HK-2 (cell line): ENCODE measurements around the gene CDH26.

ENCODE experiments used
- DNase-seq: peaks from one replicate; pipeline ENCODE4 v3.0.0-alpha.2; 2018; ENCODE audit not compliant: unreplicated experiment

The CDH26 gene

DNA sequence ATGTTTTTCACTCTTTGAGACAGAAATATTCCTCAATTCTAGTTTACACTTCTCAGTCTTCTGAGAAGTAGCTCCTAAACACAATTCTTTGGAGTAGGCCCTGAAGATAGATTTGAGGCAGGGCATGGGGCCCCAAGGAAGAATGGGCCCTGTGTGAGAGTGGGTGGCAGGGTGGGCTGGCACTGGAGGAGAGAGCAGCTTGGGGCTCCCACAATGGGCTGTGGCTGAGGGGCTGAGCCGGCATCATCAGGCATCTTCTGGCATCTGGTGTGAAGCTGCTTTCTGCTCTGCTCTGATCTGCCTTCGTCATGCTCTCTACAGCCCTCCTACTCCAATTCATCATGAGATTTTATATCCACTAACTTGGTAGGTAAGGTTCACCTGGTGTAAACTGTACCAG is 88.2 kb downstream of the CDH26 start:
- no peak for DNase-seq

DNA sequence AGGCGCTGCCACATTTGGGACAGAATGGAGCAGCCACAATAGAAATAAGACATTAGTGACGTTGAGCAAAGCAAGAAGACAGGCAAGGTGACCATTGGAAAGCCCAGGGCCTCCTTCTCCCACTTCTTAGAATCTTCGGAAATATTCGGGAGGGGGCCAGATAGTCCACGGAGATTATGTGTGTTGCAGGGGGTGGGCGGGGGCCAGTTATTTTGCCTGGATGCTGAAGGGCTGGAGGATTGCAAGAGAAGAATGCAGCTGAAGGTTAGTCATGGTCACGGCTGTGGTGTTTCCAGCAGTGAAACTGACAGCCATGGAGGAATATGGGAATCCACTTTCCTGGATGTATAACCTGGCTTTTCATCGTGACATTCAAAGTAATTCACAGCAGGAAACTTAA is 88.6 kb downstream of the CDH26 start:
- DNase-seq = no peak

DNA sequence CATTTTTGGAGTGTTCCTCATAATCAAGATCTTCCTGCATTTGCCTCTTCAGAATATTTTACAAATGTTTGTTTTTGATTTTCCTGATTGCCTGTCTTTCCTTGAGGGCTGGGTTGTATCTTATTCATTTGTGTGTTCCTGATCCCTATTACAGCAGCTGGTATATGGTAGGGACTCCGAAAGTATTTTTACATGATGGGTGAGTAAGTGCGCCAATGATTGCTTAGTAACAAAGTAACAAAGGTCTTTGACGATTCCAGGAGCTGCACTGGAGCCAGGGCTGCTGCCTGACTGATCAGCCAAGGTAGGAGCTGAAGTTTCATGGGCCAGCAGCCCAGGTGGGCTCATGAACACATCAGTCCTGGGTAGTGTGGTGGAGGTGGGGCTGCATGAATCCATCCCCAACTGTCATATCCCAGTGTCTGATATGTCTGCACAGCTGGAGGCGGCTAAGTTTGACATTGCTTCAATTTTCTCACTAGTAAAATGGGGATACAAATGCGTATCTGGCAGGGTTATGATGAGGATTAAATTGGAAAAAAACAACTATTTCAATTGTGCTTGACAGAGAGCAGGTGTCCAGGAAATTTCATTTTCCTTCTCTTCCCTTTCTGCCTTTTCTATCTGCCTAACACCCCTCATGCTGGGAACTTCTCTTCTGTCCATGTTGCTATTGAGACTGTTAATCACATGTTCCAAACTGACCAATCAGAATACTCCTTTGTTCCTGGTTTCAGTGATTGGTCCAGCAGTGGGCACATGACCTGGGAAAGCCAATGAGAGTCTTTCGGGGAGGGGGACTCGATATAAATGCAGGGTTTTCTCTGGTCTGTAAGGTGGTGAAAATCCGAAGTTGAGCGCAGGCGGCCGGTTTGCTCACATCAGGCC is 90.7 kb downstream of the CDH26 start:
- no peak for DNase-seq

DNA sequence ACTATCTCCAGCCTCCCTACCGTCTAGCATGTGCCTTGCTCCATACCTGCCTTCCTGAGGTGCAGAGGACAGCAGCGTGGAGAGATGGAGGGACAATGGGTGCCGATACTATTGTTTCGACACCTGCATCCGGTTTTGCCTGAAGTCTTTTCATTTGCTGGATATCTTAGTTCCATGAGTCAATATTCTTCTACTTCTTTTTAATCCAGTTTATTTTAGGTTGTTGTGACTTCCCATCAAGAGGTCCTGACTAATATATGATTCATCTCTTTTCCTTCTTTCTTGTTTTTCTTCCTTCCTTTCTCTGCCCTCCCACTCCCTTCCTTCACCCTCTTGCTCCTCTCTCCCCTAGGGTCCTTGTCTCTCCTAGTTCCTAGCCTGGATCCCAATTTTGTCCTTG is 91.4 kb downstream of the CDH26 start:
- DNase-seq = no peak

DNA sequence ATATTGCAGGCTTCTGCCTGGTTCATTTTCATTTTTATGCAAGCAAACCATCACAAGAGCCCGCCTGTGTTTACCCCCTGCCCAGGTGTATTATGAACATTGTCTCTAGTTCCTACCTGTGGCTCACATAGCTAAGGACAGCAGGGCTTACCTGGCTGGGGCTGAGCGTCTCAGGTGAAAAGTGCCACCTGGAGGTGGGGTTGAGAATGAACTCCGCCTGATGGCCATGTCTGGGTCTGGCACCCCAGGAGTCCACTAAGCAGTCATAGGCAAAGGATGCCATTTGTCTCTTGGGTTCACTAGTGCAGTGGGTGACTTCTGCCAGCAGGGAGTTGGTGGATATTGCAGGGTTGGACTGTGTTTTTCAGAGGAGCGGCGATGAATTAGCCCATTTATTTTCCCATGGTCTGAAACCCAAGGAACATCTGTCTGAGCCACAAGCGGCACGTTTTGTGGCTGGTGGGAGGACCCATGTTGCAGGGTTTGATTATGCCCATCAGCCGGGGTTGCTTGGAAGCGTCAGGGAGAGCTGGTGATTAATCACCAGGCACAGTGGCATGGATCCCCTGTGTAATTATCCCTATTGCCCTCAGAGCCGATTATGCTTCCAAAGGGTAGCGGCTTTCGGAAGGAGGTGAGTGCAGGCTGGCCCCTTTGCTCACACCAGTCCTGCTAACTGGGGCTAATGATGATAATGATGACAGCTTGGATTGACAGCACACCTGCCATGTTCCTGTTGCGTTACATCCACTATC is 92.1 kb downstream of the CDH26 start:
- no peak for DNase-seq

DNA sequence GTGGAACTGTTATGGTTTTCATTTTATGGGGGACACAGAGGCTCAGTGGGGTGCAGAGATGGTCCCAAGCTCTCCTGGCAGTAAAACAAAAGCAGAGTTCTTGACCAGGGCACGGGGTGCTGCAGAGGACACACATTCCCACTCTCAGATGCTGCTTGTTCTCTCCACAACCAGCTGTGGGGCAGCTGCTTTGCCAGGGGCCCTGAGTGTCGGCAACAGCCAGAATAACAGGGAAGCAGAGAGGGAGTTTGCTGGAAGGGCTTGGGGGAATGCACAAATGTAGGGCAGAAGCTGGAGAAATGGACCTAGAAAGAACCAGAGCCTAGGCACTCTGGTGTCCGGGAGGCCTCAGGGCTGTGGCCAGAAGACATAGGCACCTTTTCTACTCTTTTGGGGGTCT is 93.7 kb downstream of the CDH26 start:
- DNase-seq = no peak

DNA sequence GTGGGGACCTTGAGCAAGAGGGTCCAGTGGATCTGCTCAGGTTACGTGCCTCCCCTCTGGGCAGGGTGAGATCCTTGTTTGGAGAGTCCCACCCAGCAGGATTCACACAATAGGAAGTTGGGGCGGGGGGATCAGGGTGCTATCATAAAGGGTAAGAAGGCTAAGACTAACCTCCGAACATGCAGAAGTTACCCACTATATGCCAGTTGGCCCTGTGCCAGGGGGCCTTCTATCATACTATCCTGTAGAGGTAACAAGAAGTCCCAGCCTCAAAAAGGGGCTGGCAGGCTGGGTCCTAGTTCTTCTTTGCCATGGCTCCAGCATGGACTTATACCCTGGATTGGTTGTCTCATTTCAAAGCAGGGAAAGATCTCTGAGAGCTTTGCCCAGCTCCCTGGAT is 94.1 kb downstream of the CDH26 start:
- DNase-seq = no peak

DNA sequence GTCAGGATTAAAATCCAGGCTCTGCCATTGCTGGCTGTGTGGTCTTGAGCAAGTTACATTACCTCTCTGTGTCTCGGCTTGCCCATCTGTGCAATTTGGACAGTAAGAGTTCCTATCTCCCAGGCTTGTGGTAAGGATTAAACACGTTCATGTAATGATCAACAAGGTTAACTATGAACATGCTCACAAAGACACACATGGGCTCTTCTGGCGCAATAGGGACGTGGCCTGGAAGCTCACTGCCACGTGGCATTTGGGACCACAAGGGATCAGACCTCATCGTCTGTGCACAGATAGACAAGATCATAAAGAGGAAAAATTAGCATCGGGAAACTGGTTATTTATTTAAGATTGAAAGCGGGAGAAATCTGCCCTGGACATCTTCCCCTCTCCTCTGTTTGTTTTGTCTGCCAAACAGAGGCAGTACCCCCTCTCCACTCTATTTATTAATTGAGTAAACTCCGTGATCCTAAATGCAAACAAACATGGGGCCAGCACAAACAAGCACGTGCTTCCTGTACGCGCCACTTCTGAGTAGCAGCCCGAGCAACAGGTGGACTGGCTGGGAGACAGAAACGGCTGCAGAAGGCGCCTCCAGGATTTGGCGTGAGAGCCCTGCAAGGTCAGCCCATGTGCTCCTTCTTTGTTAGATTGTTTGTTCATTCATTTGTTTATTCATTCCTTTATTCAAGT is 95.0 kb downstream of the CDH26 start:
- DNase-seq = no peak

DNA sequence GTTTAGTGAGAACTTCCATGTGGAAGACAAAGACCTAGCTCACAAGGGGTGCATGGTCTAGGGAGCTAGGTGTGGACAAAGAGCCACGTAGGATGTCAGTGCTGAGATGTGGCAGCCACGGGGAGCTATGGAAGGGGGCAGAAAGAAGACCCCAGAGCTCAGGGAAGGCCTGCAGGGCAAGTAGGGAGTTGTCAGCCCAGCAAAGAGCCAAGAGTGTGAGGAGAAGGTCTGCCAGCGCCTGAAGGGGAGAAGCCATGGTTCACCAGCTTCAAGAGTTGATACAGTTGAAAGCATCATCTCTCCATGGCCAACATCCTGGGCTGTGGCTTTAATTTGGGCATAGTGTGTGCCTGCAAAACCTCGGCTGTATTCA is 95.6 kb downstream of the CDH26 start:
- no peak for DNase-seq

DNA sequence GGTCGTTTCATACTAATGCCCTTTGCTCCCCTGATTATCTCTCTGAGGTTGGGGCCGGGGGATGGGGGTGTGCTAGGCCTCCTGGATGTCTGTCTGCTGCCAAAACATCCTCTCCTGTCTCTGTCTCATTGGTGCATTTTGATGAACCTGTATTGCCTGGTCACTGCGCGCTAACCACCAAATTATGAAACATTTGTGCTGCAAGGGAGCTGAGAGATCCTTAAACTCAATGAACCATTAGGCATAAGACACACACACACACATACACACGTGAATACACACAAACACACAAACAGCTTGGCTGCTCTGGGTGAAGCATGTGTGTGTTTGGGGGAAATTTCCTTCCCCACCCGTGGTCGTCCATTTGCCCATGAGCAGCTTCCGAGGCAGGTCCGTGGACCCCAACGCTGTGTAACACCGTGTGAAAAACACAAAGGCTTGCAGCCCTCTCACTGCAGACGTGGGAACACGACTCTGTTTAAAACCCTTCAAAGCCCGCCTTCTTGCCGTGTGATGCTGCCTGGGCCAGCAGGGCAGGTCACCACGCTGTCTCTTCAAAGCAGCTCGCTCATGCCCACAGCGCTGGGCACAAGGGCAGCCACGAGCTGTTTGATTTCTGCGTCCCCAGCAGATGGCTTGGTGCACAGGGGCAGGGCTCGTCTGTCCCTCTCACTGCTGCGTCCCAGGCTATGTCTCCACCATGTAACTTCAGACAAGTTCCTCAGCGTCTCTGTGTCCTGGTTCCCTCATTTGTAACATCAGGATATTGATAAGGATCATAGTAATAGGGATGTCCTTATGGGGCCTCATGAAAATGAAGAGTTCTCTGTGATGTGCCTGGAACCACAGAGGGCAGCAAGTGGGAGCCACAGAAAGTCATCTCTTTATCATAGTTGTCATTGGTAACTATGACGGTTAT is 96.8 kb downstream of the CDH26 start:
- no peak for DNase-seq

DNA sequence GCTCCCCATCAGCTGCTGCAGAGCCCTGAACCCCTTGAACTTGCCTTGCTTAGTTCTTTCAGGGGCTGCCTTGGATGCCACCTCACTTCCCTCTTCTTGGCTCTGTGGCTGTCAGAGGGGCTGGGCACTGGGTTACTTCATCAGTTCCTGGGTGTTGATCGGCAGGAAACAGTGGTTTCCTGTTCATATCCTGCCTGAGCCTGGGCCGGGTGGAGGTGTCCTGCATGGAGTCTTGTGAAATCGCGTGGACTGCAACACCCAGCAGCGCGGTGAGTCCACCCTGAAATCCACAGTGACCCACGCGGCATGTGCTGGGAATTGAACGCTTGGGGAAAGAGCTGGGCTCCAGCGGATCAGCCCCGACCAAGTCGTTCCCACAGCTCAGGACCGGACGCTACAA is 97.5 kb downstream of the CDH26 start:
- DNase-seq = no peak

DNA sequence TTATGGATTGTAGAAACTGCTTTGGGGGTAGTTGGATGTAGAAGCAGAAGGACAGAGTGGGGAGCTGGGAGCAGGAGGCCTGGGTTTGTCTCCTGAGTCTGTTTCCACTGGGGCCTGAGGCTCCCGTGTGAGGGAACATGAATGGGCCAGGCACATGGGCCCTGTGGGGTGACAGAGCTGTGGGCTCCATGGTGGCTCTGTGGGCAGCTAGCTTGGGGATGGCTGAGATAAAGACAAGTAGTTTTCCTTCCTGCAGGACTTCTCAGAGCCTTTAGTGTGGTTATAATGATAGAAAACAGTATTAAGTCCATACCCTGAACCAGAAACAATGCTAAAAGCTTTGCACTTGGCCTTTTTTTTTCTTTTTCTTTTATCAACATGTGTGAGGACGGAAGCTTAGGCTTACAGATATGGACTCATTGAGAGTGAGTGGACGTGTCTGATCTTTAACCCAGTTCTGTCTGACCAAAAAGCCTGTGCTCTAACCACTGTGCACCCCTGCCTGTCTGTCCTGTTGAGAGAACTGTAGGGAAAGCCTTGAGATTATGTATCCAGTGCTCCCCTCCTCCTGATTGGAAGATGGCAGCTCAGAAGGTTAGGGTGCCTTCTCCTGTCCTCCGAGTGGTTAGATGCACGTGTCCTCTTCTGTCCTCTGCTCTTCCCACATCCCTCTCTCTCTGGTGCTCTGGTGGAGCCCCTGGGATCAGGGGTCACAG is 98.3 kb downstream of the CDH26 start:
- no peak for DNase-seq

DNA sequence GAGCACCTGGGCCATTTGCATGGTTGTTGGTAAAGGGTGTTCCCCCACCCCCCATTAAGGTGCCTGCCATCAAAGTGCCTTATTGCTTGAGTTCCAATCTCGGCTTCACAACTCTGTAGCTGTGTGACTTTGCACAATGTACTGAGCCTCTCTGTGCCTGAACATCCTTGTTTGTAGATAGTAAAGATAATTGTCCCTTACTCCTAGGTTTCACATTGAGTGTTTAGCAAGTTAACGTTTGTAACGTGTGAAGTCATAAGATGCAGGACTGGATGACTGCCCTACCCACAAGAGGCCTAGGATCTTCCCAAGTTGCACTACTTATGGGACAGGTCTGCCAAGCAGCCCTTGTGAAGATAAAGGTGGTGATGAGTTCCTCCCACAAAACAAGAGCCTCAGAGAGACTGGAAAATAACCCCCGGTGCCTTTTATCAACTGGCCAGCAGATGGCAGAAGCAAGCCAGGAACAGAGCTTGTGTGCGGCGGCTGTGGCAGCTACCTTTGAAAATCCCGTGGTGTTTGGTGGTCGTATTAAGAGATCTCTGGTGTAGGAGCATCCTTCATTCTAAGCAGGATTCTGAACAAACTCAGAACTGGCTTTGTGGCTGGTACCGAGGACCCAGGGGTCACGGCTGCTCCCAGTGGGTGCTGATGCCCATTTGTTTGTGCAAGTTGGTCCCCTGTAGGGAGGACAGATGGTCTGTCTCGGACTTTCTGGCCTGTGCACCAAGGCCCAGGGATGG is 99.1 kb downstream of the CDH26 start:
- peak; percentile 66 for DNase-seq

DNA sequence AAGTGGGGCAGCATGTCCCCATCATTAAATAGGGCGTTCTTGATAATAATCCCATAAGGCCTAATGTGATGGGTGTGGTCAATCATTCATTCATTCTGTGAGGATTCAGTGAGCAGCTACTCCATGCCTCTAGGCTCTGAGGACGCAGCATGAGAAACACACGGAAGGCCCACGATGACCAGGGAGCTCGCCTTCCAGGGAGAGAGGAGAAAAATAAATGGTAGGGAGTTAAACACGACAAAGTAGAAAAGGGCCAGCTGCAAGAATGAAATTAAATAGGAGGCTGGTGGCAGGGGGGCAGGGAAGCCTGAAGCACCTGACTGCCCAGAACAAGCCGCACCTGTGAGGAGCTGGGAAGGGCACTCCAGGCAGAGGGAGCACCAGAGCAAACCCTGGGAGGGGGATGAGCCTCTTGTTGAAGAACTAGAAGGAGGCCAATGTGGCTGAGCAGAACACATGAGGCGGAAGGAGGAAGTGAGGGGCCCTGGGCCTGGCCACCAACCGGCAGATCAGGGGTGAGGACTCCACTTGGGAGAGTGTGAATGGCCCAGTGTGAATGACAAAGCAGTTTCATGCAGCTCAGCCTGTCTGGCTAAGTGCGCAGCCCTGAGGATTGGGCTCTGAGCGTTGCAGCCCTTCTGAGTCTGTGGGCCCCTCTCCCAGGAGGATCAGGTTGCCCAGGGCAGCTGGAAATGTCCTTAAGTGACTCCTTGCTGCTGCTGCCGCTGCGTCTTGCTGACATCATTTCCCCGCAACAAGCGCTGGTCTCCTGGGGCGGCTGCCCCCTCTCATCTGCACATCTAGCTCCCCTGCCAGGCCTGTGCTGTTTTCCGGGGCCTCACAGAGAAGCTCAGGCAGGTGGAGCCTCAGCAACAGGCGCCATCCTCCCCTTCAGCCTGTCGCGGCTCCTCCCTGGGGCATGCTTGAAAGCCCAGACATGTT is 99.9 kb downstream of the CDH26 start:
- no peak for DNase-seq

DNA sequence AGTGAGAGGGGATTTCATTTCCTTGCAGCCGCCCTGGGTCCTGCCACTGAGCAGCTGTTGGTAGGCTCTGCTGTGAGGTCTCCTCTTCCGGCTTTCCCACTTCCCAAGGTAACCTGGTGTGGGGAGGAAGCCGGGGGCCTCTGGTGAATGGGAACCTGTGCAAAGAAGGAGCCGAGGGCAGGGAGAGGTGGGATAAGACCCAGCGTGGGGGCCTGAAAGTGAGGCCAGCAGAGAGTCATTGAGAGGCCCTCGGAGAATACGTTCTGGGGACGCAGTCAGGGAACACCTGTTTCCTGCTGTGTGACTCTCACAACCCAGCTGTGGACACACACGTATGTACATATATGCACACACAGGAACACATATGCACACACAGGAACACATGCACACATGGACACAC is 100.7 kb downstream of the CDH26 start:
- no peak for DNase-seq

DNA sequence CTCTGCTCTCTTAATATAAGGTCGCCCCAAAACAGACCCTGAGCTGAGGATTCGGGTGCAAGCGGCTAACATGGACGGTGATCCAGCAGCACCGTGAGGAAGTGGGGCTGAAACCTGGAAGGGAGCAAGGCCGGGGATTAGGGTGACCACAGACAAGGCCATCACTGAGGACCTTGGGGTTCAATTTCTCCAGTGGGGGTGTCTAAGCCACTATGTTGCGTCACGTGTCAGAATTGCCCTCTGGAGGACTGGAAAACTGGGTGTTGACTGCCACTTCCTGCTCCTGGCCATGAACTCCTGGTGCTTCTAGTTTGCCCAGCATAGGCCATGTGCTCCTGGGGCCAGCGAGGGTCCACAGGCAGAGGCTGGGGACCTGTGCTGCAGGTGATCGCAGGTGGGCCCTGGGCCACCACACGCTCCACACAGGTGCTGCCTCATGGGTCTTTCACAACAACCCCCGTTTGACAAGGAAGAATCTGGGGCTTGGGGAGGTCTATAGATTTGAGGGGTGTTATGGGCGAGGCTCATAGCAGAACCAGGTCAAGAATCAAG is 101.9 kb downstream of the CDH26 start:
- DNase-seq = no peak

DNA sequence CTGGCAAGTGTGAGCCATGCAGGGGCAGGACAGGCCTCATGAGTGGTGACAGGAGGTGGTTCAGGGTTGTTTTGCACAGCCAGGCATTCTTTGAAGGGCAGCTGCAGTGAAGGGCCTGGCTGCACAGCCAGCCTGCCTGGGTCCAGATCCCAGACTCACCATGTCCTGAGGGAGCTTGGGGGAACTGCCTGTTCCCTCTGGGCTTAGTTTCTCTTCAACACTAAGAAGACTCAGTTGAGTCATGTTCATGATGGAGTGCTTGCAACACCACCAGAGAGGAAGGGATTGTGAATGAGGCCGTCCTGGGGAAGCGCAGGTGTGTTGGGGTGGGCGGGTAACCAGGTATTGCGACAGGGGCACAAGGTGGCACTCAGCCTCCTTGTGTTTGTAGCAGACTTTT is 102.4 kb downstream of the CDH26 start:
- DNase-seq = no peak

DNA sequence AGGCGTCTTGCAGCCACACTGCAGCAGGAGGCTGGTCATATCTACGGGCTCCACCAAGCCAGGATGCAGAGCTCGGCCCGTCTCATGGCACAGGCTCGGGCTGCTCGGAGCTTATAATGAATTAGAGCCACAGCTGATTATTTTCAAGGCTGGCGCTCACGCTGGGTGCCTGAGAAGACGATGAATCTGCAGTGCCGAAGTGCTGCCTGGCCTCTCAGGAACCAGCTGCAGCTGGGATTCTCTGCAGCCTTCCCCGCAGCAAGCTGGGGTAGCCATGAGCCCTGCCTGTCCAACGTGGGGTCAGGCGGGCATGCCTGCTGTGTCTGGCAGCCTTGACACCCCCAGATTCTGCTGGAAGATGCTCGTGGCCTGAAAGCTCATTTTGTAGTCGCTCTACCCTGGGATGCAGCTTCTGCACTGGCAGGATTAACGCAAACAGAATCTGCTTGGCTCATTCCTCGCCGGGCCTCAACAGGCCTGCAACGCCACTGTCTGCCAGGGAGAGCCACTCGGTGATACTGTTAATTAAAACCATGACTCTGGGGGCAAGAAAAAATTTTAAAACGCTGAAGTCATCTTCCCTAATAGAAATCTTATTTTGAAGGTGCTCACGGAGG is 104.3 kb downstream of the CDH26 start:
- DNase-seq = no peak
